Heart left ventricle (tissue), 16 donors: Measurements from ENCODE around the gene SCFD1. TPM values are rescaled to one million over a fixed set of nuclear protein-coding genes. Genes with fewer than 3 reads are reported as not detected.
A peak's percentile ranks its signal among the peaks of the same experiment; 100 is the strongest.
"Not testable (repeated sequence)": the region's sequence is repeated elsewhere in the genome, so short reads cannot be mapped to it uniquely, and the experiment has no call there.

Source experiments
- ATAC-seq, 4 donors: fragments of 200-7000 bp; cut with Tn5 transposase; one replicate each; pipeline ENCODE4 v1.9.1; 2020 to 2022; ENCODE audit warnings: moderate library complexity in 4 of 4, mild to moderate bottlenecking in 3 of 4, moderate number of reproducible peaks in 1 of 4
- DNase-seq, 5 donors: peaks; one replicate each; pipeline ENCODE4 v3.0.0-alpha.2; 2020
- H3K27ac ChIP-seq, 12 donors: fragments of 200-600 bp; sonication (generic) in 4 of 12; one replicate each; pipeline versions ENCODE4 v1.5.0 to v1.8.0; 2016 to 2022; ENCODE audit warnings: mild to moderate bottlenecking in 2 of 12
- H3K27me3 ChIP-seq, 9 donors: fragments of 200-600 bp; sonication (generic) in 2 of 9; one replicate each; pipeline versions ENCODE4 v1.5.1 to v1.8.0; 2016 to 2022; ENCODE audit warnings: mild to moderate bottlenecking in 3 of 9
- H3K36me3 ChIP-seq, 9 donors: fragments of 200-600 bp; sonication (generic) in 2 of 9; one replicate each; pipeline versions ENCODE4 v1.5.0 to v1.8.0; 2018 to 2022; ENCODE audit warnings: mild to moderate bottlenecking in 2 of 9
- H3K4me1 ChIP-seq, 12 donors: fragments of 200-600 bp; sonication (generic) in 4 of 12; one replicate each; pipeline versions ENCODE4 v1.5.0 to v1.8.0; 2016 to 2022; ENCODE audit warnings: mild to moderate bottlenecking in 3 of 12
- H3K4me3 ChIP-seq, 12 donors: fragments of 200-600 bp; sonication (generic) in 4 of 12; one replicate each; pipeline versions ENCODE4 v1.5.0 to v1.8.0; 2017 to 2022; ENCODE audit warnings: mild to moderate bottlenecking in 9 of 12, moderate library complexity in 4 of 12
- H3K9me3 ChIP-seq, 12 donors: fragments of 200-600 bp; sonication (generic) in 4 of 12; one replicate each; pipeline versions ENCODE4 v1.5.0 to v1.8.0; 2016 to 2022; ENCODE audit warnings: mild to moderate bottlenecking in 1 of 12
- POLR2A ChIP-seq, 2 donors: fragments of 450-650 bp; IDR thresholded peaks; one replicate each; pipeline ENCODE4 v1.6.1; 2017; ENCODE audit warnings: antibody characterized with exemption in 2 of 2, mild to moderate bottlenecking in 2 of 2, moderate library complexity in 2 of 2
- WGBS, 4 donors: extraction: QIAGEN DNeasy Blood & Tissue Kit in 2 of 4; methylation state at CpG; one replicate each; pipeline versions ENCODE4 v1.1.5 to v1.1.7; 2013 to 2018; 5-methylcytosine and 5-hydroxymethylcytosine counted together
- intact Hi-C, 10 donors: fragments of 100-400 bp; cut with DNase I; formaldehyde crosslinking; loops; one replicate each; pipeline versions ENCODE4 v1.11.1 to v1.14.2; 2022
- polyA plus RNA-seq, 2 donors: library from polyadenylated mRNA; stranded (reverse); fragments of 200-250 nt; gene quantifications; one replicate each; pipeline ENCODE4 v1.2.3, GENCODE V29; 2013
- total RNA-seq, 9 donors: library from RNA; depleted of rRNA in 2 of 9; stranded (reverse); fragments of >200 nt in 2 of 9; fragmentation: NEBNext Ultra II Directional in 3 of 9; extraction: Animal tissue kit (Norgen Biotek cat#: 25700) in 3 of 9; gene quantifications; one replicate each; pipeline versions ENCODE4 v1.1.0 to v1.2.4, GENCODE V29; 2016 to 2023
- TF ChIP-seq, protein P1 (sequence below), 12 donors: fragments of 200-600 bp; sonication (generic) in 4 of 12; IDR thresholded peaks; one replicate each; pipeline versions ENCODE4 v1.5.0 to v1.8.0; 2018 to 2022; ENCODE audit warnings: antibody characterized with exemption in 12 of 12, mild to moderate bottlenecking in 5 of 12
- donor health status: ischemic (EF 13 %, LVEDD 7.1; RV severe dilation, severe dysfunction).
- donor health status: healthy with polysubstance abuse.
- donor health status: DM: no; HTN: yes; CAD: no.
- donor health status: DM: no; HTN: no; CAD: no.
- donor health status: ischemic (EF 25% LVEDD 6.9; RV normal size, moderate dysfunction).
- donor health status: ischemic (EF 25% LVEDD 5.7; RV mildly dilated, moderate dysfunction).
- donor health status: healthy.
- donor health status: DM: yes; HTN: yes; CAD: no.
- donor health status: ischemic (EF 35%, LVEDD 5.7; RV mildly dilated, moderate dysfunction).
- donor health status: nonischemic (EF 11% LVEDD 7.7; RV severe dilation, severe dysfunction).
- donor health status: DM: yes; HTN: yes; CAD: no.
- donor health status: PGD.
- donor health status: ischemic (EF 29% LVEDD 5.4; RV normal size, mild dysfunction).
- donor health status: nonischemic (EF 23%, LVEDD 6.1; RV moderate dilation, normal function).

SCFD1 gene
- total and polyA plus RNA-seq, 11 donors, result 23.5 to 64.4 (median 41.4) TPM

DNA sequence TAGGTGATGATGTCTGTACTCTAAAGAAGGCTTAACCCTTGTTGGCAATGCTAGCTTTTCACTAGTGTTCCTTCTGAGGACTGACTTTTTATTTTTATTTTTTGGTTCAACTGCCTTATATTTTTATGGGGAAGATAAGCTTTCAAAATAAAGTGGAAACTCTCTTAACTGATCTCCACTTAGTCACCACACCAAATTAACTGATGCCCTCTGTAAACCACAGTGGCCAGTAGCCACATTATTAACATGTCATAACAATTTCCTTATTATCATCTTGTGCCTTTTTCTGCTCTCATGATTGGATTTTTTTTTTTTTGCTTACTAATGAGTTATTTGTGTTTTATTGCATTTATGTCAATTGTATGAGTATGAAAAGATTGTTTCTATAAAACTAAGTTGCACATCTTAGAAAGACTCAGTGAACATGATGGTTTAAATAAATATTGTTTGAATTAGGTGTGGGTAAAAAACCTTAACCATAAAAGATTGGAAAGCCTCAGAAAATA lies 56.9 kb downstream of the SCFD1 start:
- intact Hi-C loops, result no loop called here
- Histone ChIP-seq H3K4me1 (no peaks in the 10 kb centered on the region), H3K4me3 (no peak overlapping the region), H3K27me3 (no peaks in the 10 kb centered on the region), H3K9me3 (no peaks in the 10 kb centered on the region), H3K27ac (no peak overlapping the region), H3K36me3 (peaks cover 0 to 93% (median 67%) of the 10 kb centered on the region in 9 donors)
- no peak for DNase-seq
- ATAC-seq, result no peak
- no peak for TF ChIP-seq POLR2A (IDR thresholded peaks at IDR 0.05)
- TF ChIP-seq, protein P1, sequence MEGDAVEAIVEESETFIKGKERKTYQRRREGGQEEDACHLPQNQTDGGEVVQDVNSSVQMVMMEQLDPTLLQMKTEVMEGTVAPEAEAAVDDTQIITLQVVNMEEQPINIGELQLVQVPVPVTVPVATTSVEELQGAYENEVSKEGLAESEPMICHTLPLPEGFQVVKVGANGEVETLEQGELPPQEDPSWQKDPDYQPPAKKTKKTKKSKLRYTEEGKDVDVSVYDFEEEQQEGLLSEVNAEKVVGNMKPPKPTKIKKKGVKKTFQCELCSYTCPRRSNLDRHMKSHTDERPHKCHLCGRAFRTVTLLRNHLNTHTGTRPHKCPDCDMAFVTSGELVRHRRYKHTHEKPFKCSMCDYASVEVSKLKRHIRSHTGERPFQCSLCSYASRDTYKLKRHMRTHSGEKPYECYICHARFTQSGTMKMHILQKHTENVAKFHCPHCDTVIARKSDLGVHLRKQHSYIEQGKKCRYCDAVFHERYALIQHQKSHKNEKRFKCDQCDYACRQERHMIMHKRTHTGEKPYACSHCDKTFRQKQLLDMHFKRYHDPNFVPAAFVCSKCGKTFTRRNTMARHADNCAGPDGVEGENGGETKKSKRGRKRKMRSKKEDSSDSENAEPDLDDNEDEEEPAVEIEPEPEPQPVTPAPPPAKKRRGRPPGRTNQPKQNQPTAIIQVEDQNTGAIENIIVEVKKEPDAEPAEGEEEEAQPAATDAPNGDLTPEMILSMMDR (IDR thresholded peaks at IDR 0.05), result no peak

DNA sequence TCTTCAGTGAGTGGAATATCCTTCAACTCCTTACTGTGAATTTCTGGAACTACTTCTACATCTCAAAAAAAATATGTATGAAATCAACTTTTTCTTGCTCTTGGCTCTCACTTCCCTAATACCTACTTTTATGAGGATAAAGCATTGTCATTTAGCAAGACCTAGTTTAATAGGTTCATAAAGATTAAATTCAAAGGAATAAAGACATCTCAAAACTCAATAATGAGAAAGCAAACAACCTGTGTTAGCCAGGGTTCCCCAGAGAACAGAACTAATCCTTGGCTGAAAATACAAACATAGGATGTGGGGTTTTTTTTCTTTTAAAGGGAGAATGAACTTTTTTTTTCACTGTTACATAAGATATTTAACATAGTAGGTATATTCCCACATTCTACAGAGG lies 57.9 kb downstream of the SCFD1 start:
- H3K4me1 ChIP-seq, result no peaks in the 10 kb centered on the region
- intact Hi-C loops, result no loop called here
- DNase-seq (no peak), ATAC-seq (no peak)
- TF ChIP-seq, protein P1 (IDR thresholded peaks at IDR 0.05), result no peak
- no peak for TF ChIP-seq POLR2A (IDR thresholded peaks at IDR 0.05)
- no peak overlapping the region for H3K4me3 ChIP-seq
- H3K27ac ChIP-seq, result no peak overlapping the region
- H3K9me3 ChIP-seq, result no peaks in the 10 kb centered on the region
- peaks cover 0 to 87% (median 56%) of the 10 kb centered on the region in 9 donors for H3K36me3 ChIP-seq
- H3K27me3 ChIP-seq, result no peaks in the 10 kb centered on the region

DNA sequence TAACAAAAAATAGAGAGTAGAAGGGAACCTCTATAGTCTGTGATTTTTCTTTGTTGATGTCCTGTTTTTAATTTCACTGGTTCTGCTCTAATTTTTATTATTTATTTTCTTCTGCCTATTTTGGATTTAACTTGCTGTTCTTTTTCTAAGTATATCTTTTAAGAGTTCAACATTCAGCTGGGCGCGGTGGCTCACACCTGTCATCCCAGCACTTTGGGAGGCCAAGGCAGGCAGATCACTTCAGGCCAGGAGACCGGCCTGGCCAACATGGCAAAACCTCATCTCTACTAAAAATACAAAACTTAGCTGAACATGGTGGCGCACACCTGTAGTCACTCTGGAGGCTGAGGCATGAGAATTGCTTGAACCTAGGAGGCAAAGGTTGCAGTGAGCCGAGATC lies 58.7 kb downstream of the SCFD1 start:
- H3K27ac ChIP-seq, ATAC-seq, DNase-seq, H3K27me3 ChIP-seq, H3K4me3 ChIP-seq, intact Hi-C loops, H3K4me1 ChIP-seq, H3K9me3 ChIP-seq: not testable (repeated sequence)
- WGBS, 4 donors, result 96 to 98% (median 98%) methylated on average over 5 of the region's 5 CpGs
- H3K36me3 ChIP-seq, result peaks cover 0 to 80% (median 49%) of the 10 kb centered on the region in 9 donors

DNA sequence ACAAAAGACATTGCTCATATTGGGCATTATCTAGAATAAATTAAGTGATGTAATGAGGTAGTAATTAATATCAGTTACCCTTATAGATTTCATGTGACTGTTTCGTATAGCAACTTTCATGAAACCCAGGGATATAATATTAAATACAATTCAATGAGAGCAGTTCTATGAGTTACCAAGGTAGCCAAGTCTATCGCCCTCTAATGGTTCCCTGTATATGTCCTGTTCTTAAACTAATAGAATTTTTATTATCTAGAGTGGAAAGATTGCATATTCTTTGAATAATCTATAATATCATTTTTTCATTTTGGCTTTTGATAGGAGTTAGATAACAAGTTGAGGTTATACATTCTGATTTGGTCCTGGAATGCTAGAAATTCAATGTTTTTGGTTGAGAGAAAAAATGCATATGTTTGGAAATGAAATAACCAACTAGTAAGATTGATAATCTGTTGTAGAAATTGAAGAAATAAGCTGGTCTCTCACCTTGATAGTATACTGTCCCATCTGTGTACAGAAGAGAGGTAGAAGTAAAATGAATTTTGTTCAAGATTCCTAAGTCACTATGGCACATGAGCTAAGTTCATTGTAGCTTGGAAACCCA lies 59.7 kb downstream of the SCFD1 start:
- 95 to 96% (median 96%) methylated on average over 2 of the region's 2 CpGs for WGBS, 4 donors
- no peak overlapping the region for H3K4me3 ChIP-seq

More for the DNA sequence above, 59.7 kb downstream of the SCFD1 start:
- Histone ChIP-seq H3K36me3 (peaks cover 0 to 69% (median 38%) of the 10 kb centered on the region in 9 donors), H3K4me1 (no peaks in the 10 kb centered on the region), H3K27me3 (no peaks in the 10 kb centered on the region), H3K27ac (no peak overlapping the region), H3K9me3 (no peaks in the 10 kb centered on the region)
- DNase-seq (no peak), ATAC-seq (no peak)
- intact Hi-C loops, result no loop called here
- TF ChIP-seq, protein P1 (IDR thresholded peaks at IDR 0.05), result peak in 6 of 12 donors; percentile 13 to 33 (median 29)
- TF ChIP-seq POLR2A (IDR thresholded peaks at IDR 0.05), result no peak
